Suppressor macrophage treated with lipopolysaccharide for 4 hours (primary cell): Measurements from ENCODE around the gene NCOA3.

Source experiments
- DNase-seq: peaks from one replicate; pipeline ENCODE4 v3.0.0-alpha.2; 2020

NCOA3 gene

GRCh38 chr20:47687095-47687987 is 185.7 kb downstream of the NCOA3 start:
- no peak for DNase-seq

GRCh38 chr20:47688385-47689381 is 187.0 kb downstream of the NCOA3 start:
- no peak for DNase-seq

- no peak for DNase-seq
Measured at GRCh38 chr20:47689731-47690130, 188.0 kb downstream of the NCOA3 start.

- peak; percentile 24 for DNase-seq
Measured at GRCh38 chr20:47691625-47692024, 189.9 kb downstream of the NCOA3 start.

DNA sequence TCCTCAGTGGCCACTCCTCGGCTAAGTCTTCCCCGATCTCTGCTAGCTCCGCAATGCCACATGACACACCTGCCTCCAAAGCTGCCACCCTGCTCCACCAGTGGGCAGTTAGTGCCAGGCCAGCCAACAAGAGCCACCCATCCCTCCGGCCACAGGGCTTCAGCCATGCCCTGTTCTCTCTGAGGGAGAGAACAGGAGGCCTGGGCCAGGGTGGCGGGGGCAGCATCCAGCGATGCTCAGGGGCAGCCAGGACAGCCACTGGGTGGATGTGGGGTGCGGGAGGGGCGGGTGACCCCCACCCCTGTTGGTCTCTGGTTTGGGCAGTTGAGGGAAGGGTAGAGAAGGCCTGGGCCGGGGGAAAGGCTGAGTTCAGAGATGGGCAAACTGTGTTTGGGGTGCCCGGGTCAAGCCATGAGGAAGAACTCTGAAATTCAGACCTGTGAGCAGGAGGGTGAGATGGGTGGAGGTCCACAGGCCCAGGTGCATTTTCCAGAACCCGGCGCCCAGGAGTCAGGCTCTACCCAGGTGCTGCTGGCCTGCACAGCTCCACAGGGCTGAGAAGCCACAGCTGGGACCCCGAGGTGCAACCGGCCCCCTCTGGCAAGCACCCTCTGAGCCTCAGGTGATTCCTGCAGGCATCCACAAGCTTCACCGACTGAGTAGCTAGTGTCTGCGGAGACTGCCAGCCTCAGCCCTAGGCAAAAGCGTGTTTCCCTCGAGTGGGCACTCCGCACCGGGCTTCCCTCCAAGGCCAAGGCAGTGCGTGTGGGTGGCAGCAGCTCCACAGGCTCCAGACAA is 192.5 kb downstream of the NCOA3 start:
- no peak for DNase-seq

DNA sequence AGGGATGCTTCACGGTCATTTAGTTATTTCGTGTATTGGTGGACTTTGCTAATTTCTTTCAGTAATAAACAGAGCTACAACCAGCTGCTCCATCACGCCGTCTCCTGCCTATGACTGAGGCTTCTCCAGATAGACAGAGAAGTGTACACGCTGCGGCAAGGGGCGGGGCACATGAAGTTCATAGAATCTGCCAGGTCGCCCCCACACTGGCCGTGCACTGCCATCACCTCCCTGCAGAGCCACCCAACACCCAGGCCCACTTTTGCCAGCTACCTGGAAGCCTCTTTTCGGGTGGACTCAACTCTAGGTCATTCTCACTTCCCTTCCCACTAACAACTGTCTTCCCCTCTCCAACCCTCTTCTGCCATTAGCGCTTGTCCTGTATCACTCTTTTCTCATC is 195.2 kb downstream of the NCOA3 start:
- DNase-seq, result no peak

GRCh38 chr20:47698142-47698541 is 196.5 kb downstream of the NCOA3 start:
- no peak for DNase-seq

- no peak for DNase-seq
Measured at GRCh38 chr20:47699818-47700217, 198.1 kb downstream of the NCOA3 start.

GRCh38 chr20:47700327-47700726 is 198.6 kb downstream of the NCOA3 start:
- DNase-seq, result no peak

DNA sequence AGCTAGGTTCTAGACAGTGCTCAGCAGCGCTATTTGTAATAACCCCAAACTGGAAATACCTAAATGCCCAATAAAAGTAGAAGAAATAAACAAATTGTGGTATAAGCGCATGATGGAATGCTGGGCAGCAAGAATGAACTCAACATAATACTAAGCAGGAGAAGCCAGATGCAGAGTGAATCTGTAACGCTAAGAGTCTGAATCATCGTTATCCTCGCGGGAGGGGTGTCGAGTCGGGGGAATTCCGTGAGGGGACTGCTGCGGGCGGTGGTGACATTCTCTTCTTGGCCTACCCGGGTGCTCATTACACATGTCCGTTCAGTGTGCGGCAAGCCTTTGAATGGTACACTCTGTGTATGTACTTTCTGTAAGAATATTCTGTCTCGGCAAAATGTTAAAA is 199.9 kb downstream of the NCOA3 start:
- no peak for DNase-seq

- no peak for DNase-seq
Measured at GRCh38 chr20:47703748-47704147, 202.1 kb downstream of the NCOA3 start.

GRCh38 chr20:47704746-47705496 is 203.2 kb downstream of the NCOA3 start:
- no peak for DNase-seq

- DNase-seq, result no peak
Measured at GRCh38 chr20:47705497-47705856, 203.8 kb downstream of the NCOA3 start.

GRCh38 chr20:47706345-47706744 is 204.7 kb downstream of the NCOA3 start:
- no peak for DNase-seq
